Smooth muscle cell (in vitro differentiated cells): ENCODE data around the gene SCYGR2. TPM values are rescaled to one million over a fixed set of nuclear protein-coding genes. Genes with fewer than 3 reads are reported as not detected.

Source experiments
- DNase-seq: peaks from one replicate; lab custom pipeline; 2025; ENCODE audit not compliant: unreplicated experiment; lab: John Stamatoyannopoulos, UW
- H2AFZ ChIP-seq: fragments of 200-600 bp; sonication (generic); 2 replicates; pipeline ENCODE4 v1.6.0; 2016; ENCODE audit warnings: antibody characterized with exemption, low read depth, mild to moderate bottlenecking
- H3F3A ChIP-seq: fragments of 200-600 bp; sonication (generic); 2 replicates; pipeline ENCODE4 v1.6.0; 2017; ENCODE audit warnings: antibody characterized with exemption, low read depth
- H3K27ac ChIP-seq: fragments of 200-600 bp; sonication (generic); 2 replicates; pipeline ENCODE4 v1.5.1; 2016; ENCODE audit warnings: low read depth, mild to moderate bottlenecking
- H3K27me3 ChIP-seq: fragments of 200-600 bp; sonication (generic); 2 replicates; pipeline ENCODE4 v1.6.1; 2016; ENCODE audit warnings: low read depth, mild to moderate bottlenecking
- H3K36me3 ChIP-seq: fragments of 200-600 bp; sonication (generic); 2 replicates; pipeline ENCODE4 v1.5.1; 2016; ENCODE audit warnings: low read depth
- H3K4me1 ChIP-seq: fragments of 200-600 bp; sonication (generic); 2 replicates; pipeline ENCODE4 v1.5.1; 2016; ENCODE audit warnings: low read depth
- H3K4me2 ChIP-seq: fragments of 200-600 bp; sonication (generic); 2 replicates; pipeline ENCODE4 v1.6.0; 2016; ENCODE audit warnings: mild to moderate bottlenecking
- H3K4me3 ChIP-seq: fragments of 200-600 bp; sonication (generic); 2 replicates; pipeline ENCODE4 v1.5.1; 2016; ENCODE audit warnings: mild to moderate bottlenecking
- H3K79me2 ChIP-seq: fragments of 200-600 bp; sonication (generic); 2 replicates; pipeline ENCODE4 v1.6.0; 2016; ENCODE audit warnings: low read depth, mild to moderate bottlenecking
- H3K9ac ChIP-seq: fragments of 200-600 bp; sonication (generic); 2 replicates; pipeline ENCODE4 v1.6.0; 2016; ENCODE audit warnings: low read depth
- H3K9me3 ChIP-seq: fragments of 200-600 bp; sonication (generic); replicated peaks from 2 replicates; pipeline ENCODE4 v1.5.1; 2016; ENCODE audit warnings: low read depth
- H4K20me1 ChIP-seq: fragments of 200-600 bp; sonication (generic); 2 replicates; pipeline ENCODE4 v1.6.0; 2016; ENCODE audit warnings: low read depth
- CTCF ChIP-seq: fragments of 200-600 bp; sonication (generic); IDR thresholded peaks from 2 replicates; pipeline ENCODE4 v1.5.1; 2017; ENCODE audit warnings: borderline replicate concordance, mild to moderate bottlenecking, antibody characterized with exemption; ENCODE audit not compliant: insufficient read depth, poor library complexity, severe bottlenecking
- WGBS: methylation state at CpG from one replicate; pipeline ENCODE4 v1.1.7; 2016; ENCODE audit warnings: low lambda C conversion rate; 5-methylcytosine and 5-hydroxymethylcytosine counted together
- polyA plus RNA-seq: library from polyadenylated mRNA; unstranded; fragments of >200 nt; fragmentation: Nextera tagmentation; extraction: Ambion mirVana; gene quantifications from 2 replicates; pipeline ENCODE4 v1.2.1, GENCODE V29; 2016
- total RNA-seq: library from RNA; depleted of rRNA; stranded (reverse); fragments of >200 nt; gene quantifications from 2 replicates; pipeline ENCODE4 v1.2.3, GENCODE V29; 2014

The SCYGR2 gene
- total and polyA plus RNA-seq, 2 experiments from 2014 or later: not detected

GRCh38 chr2:227582369-227582768 lies 16.3 kb upstream of the SCYGR2 start:
- no peak overlapping the region for H3K27ac ChIP-seq
- no peak overlapping the region for H3K4me3 ChIP-seq
- TF ChIP-seq CTCF: no peak
- no peaks in the 10 kb centered on the region for H4K20me1 ChIP-seq
- H2AFZ ChIP-seq: no peak overlapping the region
- no peak overlapping the region for H3K9ac ChIP-seq
- H3K4me1 ChIP-seq: no peaks in the 10 kb centered on the region
- no peaks in the 10 kb centered on the region for H3K79me2 ChIP-seq
- no peaks in the 10 kb centered on the region for H3K9me3 ChIP-seq
- no peak overlapping the region for H3K4me2 ChIP-seq
- H3K27me3 ChIP-seq: no peaks in the 10 kb centered on the region
- no peaks in the 10 kb centered on the region for H3K36me3 ChIP-seq
- H3F3A ChIP-seq: no peaks in the 10 kb centered on the region
- DNase-seq: no peak

- Histone ChIP-seq H3K4me2 (no peak overlapping the region), H3K9me3 (no peaks in the 10 kb centered on the region), H3K4me1 (no peaks in the 10 kb centered on the region), H3F3A (no peaks in the 10 kb centered on the region), H3K4me3 (no peak overlapping the region), H4K20me1 (no peaks in the 10 kb centered on the region), H2AFZ (no peak overlapping the region), H3K9ac (no peak overlapping the region), H3K36me3 (no peaks in the 10 kb centered on the region), H3K27ac (no peak overlapping the region), H3K27me3 (no peaks in the 10 kb centered on the region), H3K79me2 (no peaks in the 10 kb centered on the region)
- 96% methylated on average over 1 of the region's 1 CpG for WGBS
- no peak for TF ChIP-seq CTCF
- no peak for DNase-seq
Observed at GRCh38 chr2:227592694-227593387, 5.9 kb upstream of the SCYGR2 start.

- no peak for DNase-seq
- Histone ChIP-seq H3K4me1 (no peaks in the 10 kb centered on the region), H3K27ac (no peak overlapping the region), H3F3A (no peaks in the 10 kb centered on the region), H3K79me2 (no peaks in the 10 kb centered on the region), H3K36me3 (no peaks in the 10 kb centered on the region), H4K20me1 (no peaks in the 10 kb centered on the region), H3K4me3 (no peak overlapping the region), H2AFZ (no peak overlapping the region), H3K27me3 (no peaks in the 10 kb centered on the region), H3K4me2 (no peak overlapping the region), H3K9me3 (no peaks in the 10 kb centered on the region), H3K9ac (no peak overlapping the region)
- no peak for TF ChIP-seq CTCF
- 81% methylated on average over 4 of the region's 4 CpGs for whole genome bisulfite sequencing
Observed at GRCh38 chr2:227595797-227596196, 2.9 kb upstream of the SCYGR2 start.

GRCh38 chr2:227597036-227597435 lies 1.7 kb upstream of the SCYGR2 start:
- TF ChIP-seq CTCF: no peak
- Histone ChIP-seq H3K79me2 (no peaks in the 10 kb centered on the region), H3K36me3 (no peaks in the 10 kb centered on the region), H3K9ac (no peak overlapping the region), H3F3A (no peaks in the 10 kb centered on the region), H3K4me3 (no peak overlapping the region), H3K27ac (no peak overlapping the region), H3K9me3 (no peaks in the 10 kb centered on the region), H2AFZ (no peak overlapping the region), H4K20me1 (no peaks in the 10 kb centered on the region), H3K4me2 (no peak overlapping the region), H3K4me1 (no peaks in the 10 kb centered on the region), H3K27me3 (no peaks in the 10 kb centered on the region)
- DNase-seq: no peak
